ENCODE data around the gene GALM.

The GALM gene

DNA sequence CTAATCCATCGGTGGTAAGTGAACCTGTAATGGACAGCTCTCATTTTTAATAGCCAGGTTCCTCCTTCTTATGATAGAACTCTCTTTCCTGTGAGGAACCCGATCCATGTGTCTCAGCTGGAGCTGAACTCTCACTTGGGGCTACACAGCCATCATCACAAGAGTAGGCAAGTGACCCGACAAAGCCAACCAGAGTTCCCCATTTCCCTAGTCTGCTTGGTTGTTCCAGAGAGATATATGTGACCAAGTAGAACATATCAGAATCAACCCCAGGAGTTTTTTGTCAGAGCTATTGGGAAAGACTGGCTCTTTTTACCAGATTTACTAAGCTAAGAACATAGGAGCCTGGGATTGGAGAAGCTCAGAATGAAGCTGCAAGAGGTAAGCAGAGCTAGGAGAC, 48.6 kb upstream of the GALM start:
- TF ChIP-seq BCL6B (tag by site-specific recombination; IDR thresholded peaks at IDR 0.05) (no peak), ZNF248 (tag by site-specific recombination; IDR thresholded peaks at IDR 0.05) (no peak), REPIN1 (tag by site-specific recombination; IDR thresholded peaks at IDR 0.05; ENCODE audit: low read depth) (no peak), HOXA7 (CRISPR knock-in tag; IDR thresholded peaks at IDR 0.05; ENCODE audit: borderline replicate concordance) (no peak), SP7 (tag by site-specific recombination; IDR thresholded peaks at IDR 0.05) (no peak)

GRCh38 chr2:38619458-38620164, 46.3 kb upstream of the GALM start:
- POLR2A ChIA-PET = interaction anchor here (1.2 kb wide), 1 partner anchor 132 kb away, joined by 3 read pairs; the partner anchor contains the start of gene SRSF7
- Histone ChIP-seq H3K27ac (ENCODE audit: extremely low read depth, low read depth, low read length) (no peak overlapping the region), H3K9me3 (ENCODE audit: control insufficient read depth, insufficient read depth, low read depth, low read length) (no peaks in the 10 kb centered on the region), H3K4me3 (ENCODE audit: low read depth, low read length) (no peak overlapping the region), H3K36me3 (ENCODE audit: control insufficient read depth in 2 of 2, insufficient read depth in 1 of 2, low read length in 2 of 2) (no peaks in the 10 kb centered on the region), H3K4me1 (ENCODE audit: control insufficient read depth, insufficient read depth, low read length) (peaks cover 2% of the 10 kb centered on the region; the same call in 1 of the 2 replicates)
- CTCF ChIA-PET = no interaction called here
- no peak for TF ChIP-seq ZNF555 (tag by site-specific recombination; conservative IDR thresholded peaks at IDR 0.05)
- TF ChIP-seq, protein P1, sequence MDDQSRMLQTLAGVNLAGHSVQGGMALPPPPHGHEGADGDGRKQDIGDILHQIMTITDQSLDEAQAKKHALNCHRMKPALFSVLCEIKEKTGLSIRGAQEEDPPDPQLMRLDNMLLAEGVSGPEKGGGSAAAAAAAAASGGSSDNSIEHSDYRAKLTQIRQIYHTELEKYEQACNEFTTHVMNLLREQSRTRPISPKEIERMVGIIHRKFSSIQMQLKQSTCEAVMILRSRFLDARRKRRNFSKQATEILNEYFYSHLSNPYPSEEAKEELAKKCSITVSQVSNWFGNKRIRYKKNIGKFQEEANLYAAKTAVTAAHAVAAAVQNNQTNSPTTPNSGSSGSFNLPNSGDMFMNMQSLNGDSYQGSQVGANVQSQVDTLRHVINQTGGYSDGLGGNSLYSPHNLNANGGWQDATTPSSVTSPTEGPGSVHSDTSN (CRISPR knock-in tag; IDR thresholded peaks at IDR 0.05) = no peak
- TF ChIP-seq ZNF707 (tag by site-specific recombination; IDR thresholded peaks at IDR 0.05) = no peak
- TF ChIP-seq ZNF626 (tag by site-specific recombination; IDR thresholded peaks at IDR 0.05) = no peak
- TF ChIP-seq ZNF10 (tag by site-specific recombination; IDR thresholded peaks at IDR 0.05) = no peak
- TF ChIP-seq ZNF791 (tag by site-specific recombination; IDR thresholded peaks at IDR 0.05) = no peak
- TF ChIP-seq ZBTB20 (tag by site-specific recombination; IDR thresholded peaks at IDR 0.05) = no peak
- TF ChIP-seq, protein P2, sequence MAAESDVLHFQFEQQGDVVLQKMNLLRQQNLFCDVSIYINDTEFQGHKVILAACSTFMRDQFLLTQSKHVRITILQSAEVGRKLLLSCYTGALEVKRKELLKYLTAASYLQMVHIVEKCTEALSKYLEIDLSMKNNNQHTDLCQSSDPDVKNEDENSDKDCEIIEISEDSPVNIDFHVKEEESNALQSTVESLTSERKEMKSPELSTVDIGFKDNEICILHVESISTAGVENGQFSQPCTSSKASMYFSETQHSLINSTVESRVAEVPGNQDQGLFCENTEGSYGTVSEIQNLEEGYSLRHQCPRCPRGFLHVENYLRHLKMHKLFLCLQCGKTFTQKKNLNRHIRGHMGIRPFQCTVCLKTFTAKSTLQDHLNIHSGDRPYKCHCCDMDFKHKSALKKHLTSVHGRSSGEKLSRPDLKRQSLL (tag by site-specific recombination; IDR thresholded peaks at IDR 0.05) = no peak
- no peak for TF ChIP-seq ZBTB1 (tag by site-specific recombination; IDR thresholded peaks at IDR 0.05)
- no peak for TF ChIP-seq ZNF138 (tag by site-specific recombination; IDR thresholded peaks at IDR 0.05; ENCODE audit: borderline replicate concordance)
- TF ChIP-seq, protein P3, sequence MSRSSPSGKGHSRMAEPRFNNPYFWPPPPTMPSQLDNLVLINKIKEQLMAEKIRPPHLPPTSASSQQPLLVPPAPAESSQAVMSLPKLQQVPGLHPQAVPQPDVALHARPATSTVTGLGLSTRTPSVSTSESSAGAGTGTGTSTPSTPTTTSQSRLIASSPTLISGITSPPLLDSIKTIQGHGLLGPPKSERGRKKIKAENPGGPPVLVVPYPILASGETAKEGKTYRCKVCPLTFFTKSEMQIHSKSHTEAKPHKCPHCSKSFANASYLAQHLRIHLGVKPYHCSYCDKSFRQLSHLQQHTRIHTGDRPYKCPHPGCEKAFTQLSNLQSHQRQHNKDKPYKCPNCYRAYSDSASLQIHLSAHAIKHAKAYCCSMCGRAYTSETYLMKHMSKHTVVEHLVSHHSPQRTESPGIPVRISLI (tag by site-specific recombination; IDR thresholded peaks at IDR 0.05) = no peak

More for the DNA sequence above, 48.6 kb upstream of the GALM start:
- H3K27ac ChIP-seq (ENCODE audit: extremely low read depth, low read depth, low read length) = no peak overlapping the region
- CTCF ChIA-PET = interaction anchor here (0.9 to 1.9 kb wide), 3 partner anchors 9 to 12 kb away, joined by 3 to 5 read pairs (median 3); no protein-coding TSS in a partner anchor
- POLR2A ChIA-PET = interaction anchor here (2.3 kb wide), 1 partner anchor 15 kb away, joined by 8 read pairs; the partner anchor contains the start of gene HNRNPLL
- H3K9me3 ChIP-seq (ENCODE audit: control insufficient read depth, insufficient read depth, low read depth, low read length) = no peaks in the 10 kb centered on the region
- no peaks in the 10 kb centered on the region for H3K36me3 ChIP-seq (ENCODE audit: control insufficient read depth in 2 of 2, insufficient read depth in 1 of 2, low read length in 2 of 2)
- no peak overlapping the region for H3K4me3 ChIP-seq (ENCODE audit: low read depth, low read length)
- peaks cover 2% of the 10 kb centered on the region for H3K4me1 ChIP-seq (ENCODE audit: control insufficient read depth, insufficient read depth, low read length)
